ENCODE data around the gene PREP. TPM values are rescaled to one million over a fixed set of nuclear protein-coding genes. Genes with fewer than 3 reads are reported as not detected.

PREP gene
- total RNA-seq, 1 donor from 2014 or later = 42.9 TPM

DNA sequence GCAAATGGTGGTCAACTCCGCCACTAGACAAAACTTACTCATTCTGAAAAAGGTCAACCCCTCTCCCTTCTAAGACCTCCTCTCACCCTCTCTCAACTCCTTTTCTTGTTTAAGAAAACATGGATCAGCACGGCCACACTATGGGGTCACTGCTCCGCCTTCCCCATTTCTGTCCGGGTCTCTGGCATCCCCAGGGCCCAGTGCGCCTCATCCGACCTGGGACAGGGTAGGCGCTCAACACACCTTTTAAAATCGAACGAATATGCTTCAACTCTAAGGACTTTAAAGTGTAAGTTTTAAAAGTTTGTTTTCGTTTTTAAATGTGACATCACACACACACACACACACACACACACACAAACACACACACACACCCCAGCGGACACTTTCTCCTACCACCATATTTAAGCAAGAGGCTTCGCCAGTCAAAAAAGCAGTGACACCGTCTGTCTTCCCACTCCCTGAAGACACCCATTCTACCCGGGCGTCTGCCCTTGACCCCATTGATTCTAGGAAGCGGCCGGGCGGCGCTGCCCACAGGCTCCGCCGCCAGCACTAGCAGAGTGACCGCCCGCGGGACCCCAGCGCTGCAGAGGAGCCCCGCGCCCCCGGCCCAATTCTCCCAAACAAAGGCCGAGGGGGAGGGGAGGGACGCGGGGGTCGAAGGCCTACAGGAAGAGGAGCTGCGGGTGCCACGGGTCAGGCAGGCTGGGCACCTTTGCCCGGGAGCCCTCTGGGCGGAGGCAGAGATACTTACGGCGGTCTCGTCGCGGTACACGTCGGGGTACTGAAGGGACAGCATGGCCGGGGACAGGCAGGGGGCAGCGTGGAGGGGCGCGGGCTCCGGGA is 568 bp downstream of the PREP start:
- peaks cover 23% of the 10 kb centered on the region for H3K27me3 Mint-ChIP-seq (ENCODE audit: low read depth)
- no peaks in the 10 kb centered on the region for H3K9me3 Mint-ChIP-seq
- peak overlapping the region; percentile 94 for H3K4me3 Mint-ChIP-seq
- peak overlapping the region; percentile 88 for H3K27ac Mint-ChIP-seq (ENCODE audit: unreplicated experiment)
- no peak for DNase-seq (ENCODE audit: low read depth, low spot score)
- no peak for TF ChIP-seq CTCF (conservative IDR thresholded peaks at IDR 0.05)
- peaks cover 58% of the 10 kb centered on the region for H3K4me1 Mint-ChIP-seq
- no peaks in the 10 kb centered on the region for H3K36me3 Mint-ChIP-seq (ENCODE audit: low read depth)

DNA sequence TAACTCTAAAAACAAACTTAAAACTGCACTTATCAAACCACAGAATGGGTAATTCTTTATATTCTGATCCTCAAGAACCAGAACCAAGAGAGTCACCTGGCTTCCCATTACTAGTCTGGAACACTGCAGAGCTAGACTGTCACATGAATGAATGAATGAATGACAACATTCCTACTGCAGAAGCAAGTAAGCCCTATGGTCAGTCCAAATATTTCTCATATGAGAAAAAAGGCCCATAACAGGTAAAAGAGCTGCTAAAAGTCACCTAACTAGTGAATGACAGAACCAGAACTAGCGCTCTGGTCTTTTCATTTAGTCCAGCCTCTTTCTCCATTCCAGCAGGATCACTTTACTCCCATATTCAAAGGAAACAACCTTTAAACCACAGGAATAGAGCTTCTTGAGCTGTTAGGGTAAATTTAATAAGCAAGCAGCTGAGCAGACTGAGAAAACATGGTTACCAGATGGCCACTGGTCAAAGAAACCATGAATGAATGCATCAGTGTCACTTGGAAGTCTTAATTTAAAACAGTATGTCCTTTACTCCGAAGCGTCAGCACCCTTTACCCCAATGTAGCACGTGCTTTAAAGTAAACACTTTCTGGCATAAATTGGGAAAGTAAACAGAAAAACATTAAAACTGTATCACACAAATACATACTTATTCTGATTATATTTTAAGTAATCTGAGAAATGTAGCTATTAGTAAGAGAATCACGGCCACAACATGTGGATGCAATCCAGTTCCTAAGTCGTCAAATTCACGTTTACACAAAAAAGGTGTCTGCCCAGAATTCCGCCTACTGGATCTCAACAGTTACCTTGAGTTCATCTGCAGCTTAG is 1.4 kb downstream of the PREP start:
- H3K36me3 Mint-ChIP-seq (ENCODE audit: low read depth) = no peaks in the 10 kb centered on the region

GRCh38 chr6:105400501-105400900 is 2.4 kb downstream of the PREP start:
- peak overlapping the region; percentile 94 for H3K4me3 Mint-ChIP-seq

More for the DNA sequence above, 1.4 kb downstream of the PREP start:
- Mint-ChIP-seq H3K9me3 (no peaks in the 10 kb centered on the region), H3K4me1 (peaks cover 58% of the 10 kb centered on the region), H3K27ac (ENCODE audit: unreplicated experiment) (no peak overlapping the region), H3K27me3 (ENCODE audit: low read depth) (peaks cover 23% of the 10 kb centered on the region), H3K4me3 (peak overlapping the region; percentile 94)
- no peak for DNase-seq (ENCODE audit: low read depth, low spot score)
- TF ChIP-seq CTCF (conservative IDR thresholded peaks at IDR 0.05) = no peak

DNA sequence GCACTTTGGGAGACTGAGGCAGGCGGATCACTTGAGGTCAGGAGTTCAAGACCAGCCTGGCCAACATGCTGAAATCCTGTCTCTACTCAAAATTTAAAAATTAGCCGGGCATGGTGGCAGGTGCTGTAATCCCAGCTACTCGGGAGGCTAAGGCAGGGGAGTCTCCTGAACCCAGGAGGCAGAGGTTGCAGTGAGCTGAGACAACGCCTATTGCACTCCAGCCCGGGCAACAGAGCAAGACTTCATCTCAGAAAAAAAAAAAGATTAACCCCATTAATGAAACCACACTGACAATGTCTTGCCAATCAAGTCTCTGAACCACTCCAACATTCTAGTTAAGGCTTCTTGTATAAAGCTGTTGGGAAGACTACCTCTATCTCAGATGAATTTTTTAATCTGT is 4.0 kb downstream of the PREP start:
- DNase-seq (ENCODE audit: low read depth, low spot score) = no peak
- no peak for TF ChIP-seq CTCF (conservative IDR thresholded peaks at IDR 0.05)
- peaks cover 7% of the 10 kb centered on the region for H3K36me3 Mint-ChIP-seq (ENCODE audit: low read depth)
- peak overlapping the region; percentile 12 for H3K4me3 Mint-ChIP-seq
- no peak overlapping the region for H3K27ac Mint-ChIP-seq (ENCODE audit: unreplicated experiment)
- no peaks in the 10 kb centered on the region for H3K9me3 Mint-ChIP-seq
- peaks cover 26% of the 10 kb centered on the region for H3K27me3 Mint-ChIP-seq (ENCODE audit: low read depth)
- peaks cover 53% of the 10 kb centered on the region for H3K4me1 Mint-ChIP-seq

More at GRCh38 chr6:105400501-105400900, 2.4 kb downstream of the PREP start:
- Mint-ChIP-seq H3K36me3 (ENCODE audit: low read depth) (peaks cover 7% of the 10 kb centered on the region), H3K27me3 (ENCODE audit: low read depth) (peaks cover 26% of the 10 kb centered on the region), H3K9me3 (no peaks in the 10 kb centered on the region), H3K4me1 (peaks cover 58% of the 10 kb centered on the region), H3K27ac (ENCODE audit: unreplicated experiment) (no peak overlapping the region)
- no peak for TF ChIP-seq CTCF (conservative IDR thresholded peaks at IDR 0.05)
- no peak for DNase-seq (ENCODE audit: low read depth, low spot score)

DNA sequence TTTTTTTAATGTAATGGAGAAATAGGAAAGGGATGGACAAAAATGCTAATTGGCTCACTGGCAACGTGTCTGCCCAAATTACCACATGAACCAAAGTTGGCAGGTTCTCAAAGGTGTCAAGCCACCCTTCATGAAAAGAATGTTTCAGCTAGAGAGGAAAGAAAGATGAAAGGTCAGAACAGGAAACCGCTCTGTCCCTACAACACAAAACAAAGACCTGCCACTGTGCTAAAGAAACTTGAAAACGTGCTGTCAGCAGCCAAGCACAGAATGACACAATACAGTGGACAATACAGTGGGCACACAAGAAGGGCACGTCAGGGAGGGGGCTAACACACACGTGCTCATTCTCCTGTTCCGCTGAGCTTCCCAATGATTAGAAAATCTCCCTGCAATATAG is 4.9 kb downstream of the PREP start:
- Mint-ChIP-seq H3K27me3 (ENCODE audit: low read depth) (peaks cover 26% of the 10 kb centered on the region), H3K4me3 (peak overlapping the region; percentile 12), H3K27ac (ENCODE audit: unreplicated experiment) (no peak overlapping the region), H3K9me3 (no peaks in the 10 kb centered on the region), H3K4me1 (peaks cover 47% of the 10 kb centered on the region), H3K36me3 (ENCODE audit: low read depth) (peaks cover 7% of the 10 kb centered on the region)
- no peak for DNase-seq (ENCODE audit: low read depth, low spot score)
- no peak for TF ChIP-seq CTCF (conservative IDR thresholded peaks at IDR 0.05)

All from neural crest cell (in vitro differentiated cells).